Measurements from ENCODE around the gene ADAM12.

Gene ADAM12

GRCh38 chr10:126212738-126213137 is 175.5 kb downstream of the ADAM12 start:
- POLR2A ChIA-PET: no interaction called here
- no peak for TF ChIP-seq CTCF (IDR thresholded peaks at IDR 0.05; ENCODE audit: control extremely low read depth, extremely low read depth, low read depth, missing control alignments)
- DNase-seq (ENCODE audit: extremely low spot score): no peak
- CTCF ChIA-PET: interaction anchor here (1.9 kb wide), 1 partner anchor 17 kb away, joined by 7 read pairs; no protein-coding TSS in a partner anchor

GRCh38 chr10:126210051-126210651 is 178.1 kb downstream of the ADAM12 start:
- ChIA-PET POLR2A (no interaction called here), CTCF (interaction anchor here (1.3 kb wide), 1 partner anchor 9 kb away, joined by 3 read pairs; no protein-coding TSS in a partner anchor)
- no peak for DNase-seq (ENCODE audit: extremely low spot score)
- TF ChIP-seq CTCF (IDR thresholded peaks at IDR 0.05; ENCODE audit: control extremely low read depth, extremely low read depth, low read depth, missing control alignments): no peak

- no peak for DNase-seq (ENCODE audit: extremely low spot score)
- TF ChIP-seq CTCF (IDR thresholded peaks at IDR 0.05; ENCODE audit: control extremely low read depth, extremely low read depth, low read depth, missing control alignments): no peak
- POLR2A ChIA-PET: no interaction called here
- CTCF ChIA-PET: interaction anchor here (1.3 kb wide), 1 partner anchor 9 kb away, joined by 3 read pairs; no protein-coding TSS in a partner anchor
Observed at GRCh38 chr10:126209451-126209850, 178.8 kb downstream of the ADAM12 start.

- POLR2A ChIA-PET: no interaction called here
- no peak for TF ChIP-seq CTCF (IDR thresholded peaks at IDR 0.05; ENCODE audit: control extremely low read depth, extremely low read depth, low read depth, missing control alignments)
- CTCF ChIA-PET: interaction anchor here (1.3 kb wide), 1 partner anchor 8 kb away, joined by 3 read pairs; no protein-coding TSS in a partner anchor
Observed at GRCh38 chr10:126208726-126209302, 179.5 kb downstream of the ADAM12 start.

GRCh38 chr10:126207851-126208250 is 180.4 kb downstream of the ADAM12 start:
- no peak for TF ChIP-seq CTCF (IDR thresholded peaks at IDR 0.05; ENCODE audit: control extremely low read depth, extremely low read depth, low read depth, missing control alignments)
- no peak for DNase-seq (ENCODE audit: extremely low spot score)
- CTCF ChIA-PET: no interaction called here
- POLR2A ChIA-PET: no interaction called here

More at GRCh38 chr10:126208726-126209302, 179.5 kb downstream of the ADAM12 start:
- no peak for DNase-seq (ENCODE audit: extremely low spot score)

GRCh38 chr10:126207313-126207771 is 180.9 kb downstream of the ADAM12 start:
- no peak for TF ChIP-seq CTCF (IDR thresholded peaks at IDR 0.05; ENCODE audit: control extremely low read depth, extremely low read depth, low read depth, missing control alignments)
- CTCF ChIA-PET: no interaction called here
- POLR2A ChIA-PET: no interaction called here
- no peak for DNase-seq (ENCODE audit: extremely low spot score)
